Measurements from ENCODE around the gene CFHR1. TPM values are rescaled to one million over a fixed set of nuclear protein-coding genes. Genes with fewer than 3 reads are reported as not detected.
"Not testable (repeated sequence)": the region's sequence is repeated elsewhere in the genome, so short reads cannot be mapped to it uniquely, and the experiment has no call there.

The CFHR1 gene
- total RNA-seq, 2 experiments from 2014 or later: not detected

GRCh38 chr1:196774603-196775002, 44.9 kb upstream of the CFHR1 start, which contains the start of gene CFHR3:
Gene CFHR3, plus strand, starts transcription at chr1:196774840. Its CDS starts 47 bp downstream, at chr1:196774887.
- ATAC-seq (ENCODE audit: poor library complexity) (no peak), DNase-seq (no peak)
- Histone ChIP-seq H3K27me3 (ENCODE audit: control insufficient read depth in 1 of 2, insufficient read depth in 2 of 2, low read length in 2 of 2) (no peaks in the 10 kb centered on the region), H3K36me3 (ENCODE audit: insufficient read depth, low read length) (no peaks in the 10 kb centered on the region), H3K4me3 (ENCODE audit: low read length) (no peak within 1 kb of the TSS), H3K4me1 (ENCODE audit: insufficient read depth, low read length) (no peaks in the 10 kb centered on the region), H3K27ac (ENCODE audit: low read depth in 1 of 2, low read length in 2 of 2) (no peak within 1 kb of the TSS), H3K9me3 (ENCODE audit: control insufficient read depth in 1 of 2, insufficient read depth in 1 of 2, low read length in 2 of 2) (no peaks in the 10 kb centered on the region)
- no peak for TF ChIP-seq CTCF (IDR thresholded peaks at IDR 0.05)
- intact Hi-C loops (cut with DNase I, micrococcal nuclease): no loop called here
- ChIA-PET POLR2A (no interaction called here), CTCF (no interaction called here)
- Mint-ChIP-seq H3K27ac (no peak within 1 kb of the TSS), H3K4me1 (ENCODE audit: low read depth) (no peaks in the 10 kb centered on the region), H3K4me3 (no peak within 1 kb of the TSS), H3K27me3 (no peaks in the 10 kb centered on the region), H3K36me3 (ENCODE audit: low read depth) (no peaks in the 10 kb centered on the region), H3K9me3 (no peaks in the 10 kb centered on the region)

GRCh38 chr1:196777603-196778002, 41.9 kb upstream of the CFHR1 start:
- H3K27ac Mint-ChIP-seq: no peak overlapping the region
- no peak for DNase-seq
- H3K36me3 Mint-ChIP-seq (ENCODE audit: low read depth): no peaks in the 10 kb centered on the region
- H3K36me3 ChIP-seq (ENCODE audit: insufficient read depth, low read length): no peaks in the 10 kb centered on the region
- no peaks in the 10 kb centered on the region for H3K4me1 Mint-ChIP-seq (ENCODE audit: low read depth)
- no peak overlapping the region for H3K4me3 Mint-ChIP-seq
- ChIA-PET CTCF (no interaction called here), POLR2A (no interaction called here)
- no peaks in the 10 kb centered on the region for H3K9me3 Mint-ChIP-seq
- H3K4me1 ChIP-seq (ENCODE audit: insufficient read depth, low read length): no peaks in the 10 kb centered on the region
- H3K27me3 Mint-ChIP-seq: no peaks in the 10 kb centered on the region
- intact Hi-C loops (cut with DNase I, micrococcal nuclease): no loop called here
- H3K27me3 ChIP-seq (ENCODE audit: control insufficient read depth in 1 of 2, insufficient read depth in 2 of 2, low read length in 2 of 2): no peaks in the 10 kb centered on the region
- TF ChIP-seq CTCF (IDR thresholded peaks at IDR 0.05): no peak
- H3K4me3 ChIP-seq (ENCODE audit: low read length): no peak overlapping the region
- ATAC-seq (ENCODE audit: poor library complexity): no peak
- H3K27ac ChIP-seq (ENCODE audit: low read depth in 1 of 2, low read length in 2 of 2): no peak overlapping the region
- no peaks in the 10 kb centered on the region for H3K9me3 ChIP-seq (ENCODE audit: control insufficient read depth in 1 of 2, insufficient read depth in 1 of 2, low read length in 2 of 2)

GRCh38 chr1:196779093-196779492, 40.4 kb upstream of the CFHR1 start:
- no peak for TF ChIP-seq CTCF (IDR thresholded peaks at IDR 0.05)
- H3K4me3 Mint-ChIP-seq: no peak overlapping the region
- ATAC-seq (ENCODE audit: poor library complexity) (no peak), DNase-seq (no peak)
- H3K36me3 Mint-ChIP-seq (ENCODE audit: low read depth): no peaks in the 10 kb centered on the region
- H3K27ac ChIP-seq (ENCODE audit: low read depth in 1 of 2, low read length in 2 of 2): no peak overlapping the region
- no peaks in the 10 kb centered on the region for H3K9me3 Mint-ChIP-seq
- H3K36me3 ChIP-seq (ENCODE audit: insufficient read depth, low read length): no peaks in the 10 kb centered on the region
- no peaks in the 10 kb centered on the region for H3K27me3 Mint-ChIP-seq
- POLR2A ChIA-PET: no interaction called here
- intact Hi-C loops (cut with DNase I, micrococcal nuclease): no loop called here
- no peaks in the 10 kb centered on the region for H3K9me3 ChIP-seq (ENCODE audit: control insufficient read depth in 1 of 2, insufficient read depth in 1 of 2, low read length in 2 of 2)
- no peaks in the 10 kb centered on the region for H3K4me1 Mint-ChIP-seq (ENCODE audit: low read depth)
- H3K4me3 ChIP-seq (ENCODE audit: low read length): no peak overlapping the region
- no peak overlapping the region for H3K27ac Mint-ChIP-seq
- no peaks in the 10 kb centered on the region for H3K4me1 ChIP-seq (ENCODE audit: insufficient read depth, low read length)
- CTCF ChIA-PET: no interaction called here
- H3K27me3 ChIP-seq (ENCODE audit: control insufficient read depth in 1 of 2, insufficient read depth in 2 of 2, low read length in 2 of 2): no peaks in the 10 kb centered on the region

GRCh38 chr1:196791252-196791651, 28.3 kb upstream of the CFHR1 start:
- H3K9me3 ChIP-seq (ENCODE audit: control insufficient read depth in 1 of 2, insufficient read depth in 1 of 2, low read length in 2 of 2); H3K36me3 ChIP-seq (ENCODE audit: insufficient read depth, low read length); ATAC-seq (ENCODE audit: poor library complexity); H3K9me3 Mint-ChIP-seq; H3K36me3 Mint-ChIP-seq (ENCODE audit: low read depth); CTCF ChIA-PET; POLR2A ChIA-PET; H3K27ac Mint-ChIP-seq; DNase-seq; intact Hi-C loops (cut with DNase I, micrococcal nuclease); H3K4me1 ChIP-seq (ENCODE audit: insufficient read depth, low read length); H3K27me3 ChIP-seq (ENCODE audit: control insufficient read depth in 1 of 2, insufficient read depth in 2 of 2, low read length in 2 of 2); H3K4me3 Mint-ChIP-seq; H3K27ac ChIP-seq (ENCODE audit: low read depth in 1 of 2, low read length in 2 of 2); H3K4me3 ChIP-seq (ENCODE audit: low read length); H3K4me1 Mint-ChIP-seq (ENCODE audit: low read depth); H3K27me3 Mint-ChIP-seq: not testable (repeated sequence)

- DNase-seq; H3K4me1 ChIP-seq (ENCODE audit: insufficient read depth, low read length); H3K27me3 ChIP-seq (ENCODE audit: control insufficient read depth in 1 of 2, insufficient read depth in 2 of 2, low read length in 2 of 2); intact Hi-C loops (cut with DNase I, micrococcal nuclease); H3K4me3 ChIP-seq (ENCODE audit: low read length); H3K9me3 ChIP-seq (ENCODE audit: control insufficient read depth in 1 of 2, insufficient read depth in 1 of 2, low read length in 2 of 2); H3K4me3 Mint-ChIP-seq; POLR2A ChIA-PET; H3K36me3 Mint-ChIP-seq (ENCODE audit: low read depth); H3K4me1 Mint-ChIP-seq (ENCODE audit: low read depth); CTCF ChIA-PET; H3K9me3 Mint-ChIP-seq; ATAC-seq (ENCODE audit: poor library complexity); H3K27ac Mint-ChIP-seq; H3K27ac ChIP-seq (ENCODE audit: low read depth in 1 of 2, low read length in 2 of 2); H3K27me3 Mint-ChIP-seq; H3K36me3 ChIP-seq (ENCODE audit: insufficient read depth, low read length): not testable (repeated sequence)
Measured at GRCh38 chr1:196794103-196794502, 25.4 kb upstream of the CFHR1 start.
